Prostate gland (tissue), 2 donors: Measurements from ENCODE around the gene SAMD10. TPM values are rescaled to one million over a fixed set of nuclear protein-coding genes. Genes with fewer than 3 reads are reported as not detected.

Experiments used
- DNase-seq: peaks from one replicate; pipeline ENCODE4 v3.0.0-alpha.2; 2019; ENCODE audit warnings: low spot score
- H3K27ac ChIP-seq, 2 donors: fragments of 200-600 bp; sonication (generic); 2 replicates each; pipeline ENCODE4 v1.5.1; 2017 to 2019
- H3K27me3 ChIP-seq: fragments of 200-600 bp; sonication (generic); replicated peaks from 2 replicates; pipeline ENCODE4 v1.5.1; 2019; ENCODE audit not compliant: insufficient read depth
- H3K36me3 ChIP-seq, 2 donors: fragments of 200-600 bp; sonication (generic); 1 replicate in 1 of 2; 2 replicates in 1 of 2; pipeline versions ENCODE4 v1.5.1 to v1.8.1; 2017 to 2019
- H3K4me1 ChIP-seq: fragments of 200-600 bp; sonication (generic); replicated peaks from 2 replicates; pipeline ENCODE4 v1.5.1; 2019
- H3K4me3 ChIP-seq, 2 donors: fragments of 200-600 bp; sonication (generic); 2 replicates each; pipeline ENCODE4 v1.5.1; 2017 to 2019
- H3K9me3 ChIP-seq: fragments of 200-600 bp; sonication (generic); 2 replicates; pipeline ENCODE4 v1.5.1; 2017
- CTCF ChIP-seq, 4 experiments: fragments of 200-600 bp in 2 of 4; fragments of 450-650 bp in 2 of 4; sonication (generic) in 2 of 4; IDR thresholded peaks; 1 replicate in 3 of 4; 2 replicates in 1 of 4; pipeline ENCODE4 v1.5.1; 2016 to 2019; ENCODE audit warnings: antibody characterized with exemption in 4 of 4, mild to moderate bottlenecking in 2 of 4, moderate library complexity in 2 of 4
- POLR2A ChIP-seq: fragments of 450-650 bp; IDR thresholded peaks from one replicate; pipeline ENCODE4 v1.6.1; 2016; ENCODE audit warnings: antibody characterized with exemption, mild to moderate bottlenecking
- POLR2AphosphoS5 ChIP-seq: sonication (generic); formaldehyde crosslinking; IDR thresholded peaks from one replicate; pipeline ENCODE4 v1.6.1; 2017; ENCODE audit warnings: antibody characterized with exemption
- WGBS: methylation state at CpG from one replicate; pipeline ENCODE4 v1.1.5; 2018; 5-methylcytosine and 5-hydroxymethylcytosine counted together
- intact Hi-C: fragments of 100-400 bp; cut with DNase I; formaldehyde crosslinking; loops from one replicate; pipeline ENCODE4 v1.14.2; 2022
- total RNA-seq, 2 donors: library from RNA; depleted of rRNA; stranded (reverse); fragments of >200 nt; gene quantifications; one replicate each; pipeline ENCODE4 v1.1.0, GENCODE V29; 2016

The SAMD10 gene
- total RNA-seq, 2 donors from 2014 or later = 6.0 to 14.7 TPM

GRCh38 chr20:63935447-63935846 lies 44.0 kb downstream of the SAMD10 start:
- Histone ChIP-seq H3K36me3 (peaks cover 0 to 9% of the 10 kb centered on the region in 2 donors), H3K4me3 (no peak overlapping the region), H3K27ac (no peak overlapping the region), H3K4me1 (no peaks in the 10 kb centered on the region), H3K9me3 (no peaks in the 10 kb centered on the region), H3K27me3 (no peaks in the 10 kb centered on the region)
- TF ChIP-seq POLR2AphosphoS5 (no peak), CTCF (IDR thresholded peaks at IDR 0.05) (no peak), POLR2A (no peak)
- WGBS = 89% methylated on average over 9 of the region's 9 CpGs
- no peak for DNase-seq
- intact Hi-C loops = no loop called here

- no peaks in the 10 kb centered on the region for H3K9me3 ChIP-seq
- peaks cover 5 to 16% of the 10 kb centered on the region in 2 donors for H3K36me3 ChIP-seq
- H3K27ac ChIP-seq = no peak overlapping the region
- intact Hi-C loops = no loop called here
- H3K27me3 ChIP-seq = no peaks in the 10 kb centered on the region
- TF ChIP-seq POLR2AphosphoS5 = no peak
- no peak for TF ChIP-seq POLR2A
- no peak for TF ChIP-seq CTCF (IDR thresholded peaks at IDR 0.05)
- DNase-seq = no peak
- H3K4me3 ChIP-seq = no peak overlapping the region
- 81% methylated on average over 37 of the region's 37 CpGs for WGBS
- H3K4me1 ChIP-seq = no peaks in the 10 kb centered on the region
These were observed 45.0 kb downstream of the SAMD10 start for GRCh38 chr20:63934271-63935068.

GRCh38 chr20:63933646-63934045 lies 45.8 kb downstream of the SAMD10 start:
- no peaks in the 10 kb centered on the region for H3K9me3 ChIP-seq
- peaks cover 10 to 24% of the 10 kb centered on the region in 2 donors for H3K36me3 ChIP-seq
- intact Hi-C loops = no loop called here
- TF ChIP-seq CTCF (IDR thresholded peaks at IDR 0.05) = no peak
- TF ChIP-seq POLR2A = no peak
- TF ChIP-seq POLR2AphosphoS5 = no peak
- H3K4me1 ChIP-seq = no peaks in the 10 kb centered on the region
- DNase-seq = no peak
- no peaks in the 10 kb centered on the region for H3K27me3 ChIP-seq
- no peak overlapping the region for H3K27ac ChIP-seq
- no peak overlapping the region for H3K4me3 ChIP-seq
- WGBS = 82% methylated on average over 5 of the region's 5 CpGs

GRCh38 chr20:63932606-63933160 lies 46.8 kb downstream of the SAMD10 start:
- TF ChIP-seq CTCF (IDR thresholded peaks at IDR 0.05) (no peak), POLR2A (no peak), POLR2AphosphoS5 (no peak)
- Histone ChIP-seq H3K36me3 (peaks cover 12 to 28% of the 10 kb centered on the region in 2 donors), H3K27me3 (no peaks in the 10 kb centered on the region), H3K9me3 (no peaks in the 10 kb centered on the region), H3K4me1 (no peaks in the 10 kb centered on the region), H3K27ac (no peak overlapping the region), H3K4me3 (no peak overlapping the region)
- DNase-seq = no peak
- 91% methylated on average over 17 of the region's 17 CpGs for WGBS
- intact Hi-C loops = no loop called here

GRCh38 chr20:63931735-63932134 lies 47.7 kb downstream of the SAMD10 start:
- Histone ChIP-seq H3K4me3 (no peak overlapping the region), H3K4me1 (no peaks in the 10 kb centered on the region), H3K36me3 (peaks cover 12 to 28% of the 10 kb centered on the region in 2 donors), H3K27ac (no peak overlapping the region), H3K27me3 (no peaks in the 10 kb centered on the region), H3K9me3 (no peaks in the 10 kb centered on the region)
- no peak for DNase-seq
- intact Hi-C loops = no loop called here
- TF ChIP-seq CTCF (IDR thresholded peaks at IDR 0.05) = no peak
- no peak for TF ChIP-seq POLR2AphosphoS5
- no peak for TF ChIP-seq POLR2A
- 85% methylated on average over 18 of the region's 19 CpGs for WGBS
